ENCODE measurements around the gene SRSF10. TPM values are rescaled to one million over a fixed set of nuclear protein-coding genes. Genes with fewer than 3 reads are reported as not detected.
"Not testable (repeated sequence)": the region's sequence is repeated elsewhere in the genome, so short reads cannot be mapped to it uniquely, and the experiment has no call there.

The SRSF10 gene
- total RNA-seq, 4 donors from 2014 or later, result 53.6 to 89.7 (median 56.6) TPM

DNA sequence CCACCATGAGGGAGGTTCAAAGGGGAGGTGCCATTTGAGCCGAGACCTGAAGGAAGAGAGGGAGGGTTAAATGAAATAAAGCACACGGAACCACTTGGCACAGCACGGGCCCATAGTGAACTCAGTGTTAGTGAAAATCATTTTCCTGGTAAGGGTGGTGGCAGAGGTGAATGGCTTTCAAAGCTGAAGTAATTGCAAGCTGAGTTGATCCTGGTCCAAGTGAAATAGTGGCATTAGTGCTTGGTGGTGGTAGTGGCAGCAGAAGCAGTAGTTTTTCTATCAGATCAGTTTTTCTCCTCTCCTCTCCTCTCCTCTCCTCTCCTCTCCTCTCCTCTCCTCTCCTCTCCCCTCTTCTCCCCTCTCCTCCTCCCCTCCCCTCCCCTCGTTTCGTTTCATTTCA is 30.5 kb upstream of the SRSF10 start:
- peaks cover 5 to 14% (median 13%) of the 10 kb centered on the region in 4 donors for H3K4me1 ChIP-seq
- H3K27ac ChIP-seq (replicated peaks in 1 of 4), result no peak overlapping the region
- no peaks in the 10 kb centered on the region for H3K9me3 ChIP-seq
- 67% methylated on average over 3 of the region's 5 CpGs for WGBS
- no peak overlapping the region for H3K4me3 ChIP-seq
- no peak for DNase-seq (ENCODE audit: extremely low spot score)
- TF ChIP-seq POLR2AphosphoS5 (IDR thresholded peaks at IDR 0.05) (no peak), POLR2A (IDR thresholded peaks at IDR 0.05; ENCODE audit: low read depth) (no peak)
- TF ChIP-seq, protein P1, sequence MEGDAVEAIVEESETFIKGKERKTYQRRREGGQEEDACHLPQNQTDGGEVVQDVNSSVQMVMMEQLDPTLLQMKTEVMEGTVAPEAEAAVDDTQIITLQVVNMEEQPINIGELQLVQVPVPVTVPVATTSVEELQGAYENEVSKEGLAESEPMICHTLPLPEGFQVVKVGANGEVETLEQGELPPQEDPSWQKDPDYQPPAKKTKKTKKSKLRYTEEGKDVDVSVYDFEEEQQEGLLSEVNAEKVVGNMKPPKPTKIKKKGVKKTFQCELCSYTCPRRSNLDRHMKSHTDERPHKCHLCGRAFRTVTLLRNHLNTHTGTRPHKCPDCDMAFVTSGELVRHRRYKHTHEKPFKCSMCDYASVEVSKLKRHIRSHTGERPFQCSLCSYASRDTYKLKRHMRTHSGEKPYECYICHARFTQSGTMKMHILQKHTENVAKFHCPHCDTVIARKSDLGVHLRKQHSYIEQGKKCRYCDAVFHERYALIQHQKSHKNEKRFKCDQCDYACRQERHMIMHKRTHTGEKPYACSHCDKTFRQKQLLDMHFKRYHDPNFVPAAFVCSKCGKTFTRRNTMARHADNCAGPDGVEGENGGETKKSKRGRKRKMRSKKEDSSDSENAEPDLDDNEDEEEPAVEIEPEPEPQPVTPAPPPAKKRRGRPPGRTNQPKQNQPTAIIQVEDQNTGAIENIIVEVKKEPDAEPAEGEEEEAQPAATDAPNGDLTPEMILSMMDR (IDR thresholded peaks at IDR 0.05), result no peak
- no peaks in the 10 kb centered on the region for H3K36me3 ChIP-seq
- H3K27me3 ChIP-seq, result no peaks in the 10 kb centered on the region
- intact Hi-C loops (cut with DNase I), result no loop called here

DNA sequence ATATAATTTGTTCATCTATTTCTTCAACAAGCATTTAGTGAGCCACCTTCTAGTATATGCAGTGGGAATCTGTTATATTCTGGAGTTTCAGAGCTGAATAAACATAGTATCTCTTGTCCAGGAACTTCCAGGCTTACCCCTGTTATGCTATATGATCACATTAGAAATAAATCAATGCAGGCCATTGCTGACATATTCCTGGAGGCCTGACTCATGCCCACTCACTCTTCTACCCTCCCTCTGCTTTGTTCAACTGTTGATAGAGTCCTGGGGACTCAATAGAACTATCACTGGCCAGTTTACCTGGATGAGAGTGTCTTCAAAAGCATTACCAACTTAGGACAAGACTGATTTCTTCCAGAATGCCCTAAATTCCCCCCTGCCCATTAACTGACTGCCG is 29.3 kb upstream of the SRSF10 start:
- H3K9me3 ChIP-seq, result no peaks in the 10 kb centered on the region
- no peaks in the 10 kb centered on the region for H3K36me3 ChIP-seq
- intact Hi-C loops (cut with DNase I), result no loop called here
- peaks cover 0 to 7% (median 5%) of the 10 kb centered on the region in 4 donors for H3K4me1 ChIP-seq
- no peaks in the 10 kb centered on the region for H3K27me3 ChIP-seq
- WGBS, result 93% methylated on average over 1 of the region's 1 CpG
- TF ChIP-seq, protein P1 (IDR thresholded peaks at IDR 0.05), result no peak
- no peak for TF ChIP-seq POLR2A (IDR thresholded peaks at IDR 0.05; ENCODE audit: low read depth)
- no peak for TF ChIP-seq POLR2AphosphoS5 (IDR thresholded peaks at IDR 0.05)
- no peak for TF ChIP-seq EP300 (IDR thresholded peaks at IDR 0.05)
- DNase-seq (ENCODE audit: extremely low spot score), result no peak
- H3K27ac ChIP-seq (replicated peaks in 1 of 4), result no peak overlapping the region
- no peak overlapping the region for H3K4me3 ChIP-seq

DNA sequence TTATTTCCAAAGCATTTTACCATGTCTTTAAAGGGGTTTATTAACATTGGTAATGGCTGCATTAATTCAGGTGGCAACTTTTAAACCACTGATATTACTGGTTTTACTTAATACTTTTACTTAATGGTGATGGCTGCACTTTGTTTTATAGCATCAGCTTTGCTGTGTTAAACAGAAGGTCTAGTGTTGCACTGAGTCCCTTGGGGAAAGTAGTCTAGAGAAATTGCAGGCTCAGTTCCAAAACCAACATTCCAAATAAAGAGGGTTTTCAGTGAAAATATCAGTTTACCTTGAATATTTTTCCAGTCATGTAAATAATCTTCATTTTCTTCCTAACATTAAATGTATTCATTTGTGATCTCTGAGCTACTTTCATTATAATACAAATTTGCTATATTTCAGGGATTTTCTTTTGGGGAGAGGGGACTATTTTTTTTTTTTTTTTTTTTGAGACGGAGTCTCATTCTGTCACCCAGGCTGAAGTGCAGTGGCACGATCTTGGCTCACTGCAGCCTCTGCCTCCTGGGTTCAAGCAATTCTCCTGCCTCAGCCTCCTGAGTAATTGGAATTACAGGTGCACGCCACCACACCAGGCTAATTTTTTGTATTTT is 28.6 kb upstream of the SRSF10 start:
- H3K27me3 ChIP-seq; DNase-seq (ENCODE audit: extremely low spot score); intact Hi-C loops (cut with DNase I); H3K9me3 ChIP-seq; H3K4me1 ChIP-seq; H3K36me3 ChIP-seq; H3K27ac ChIP-seq (replicated peaks in 1 of 4); H3K4me3 ChIP-seq: not testable (repeated sequence)
- 39% methylated on average over 3 of the region's 3 CpGs for WGBS

DNA sequence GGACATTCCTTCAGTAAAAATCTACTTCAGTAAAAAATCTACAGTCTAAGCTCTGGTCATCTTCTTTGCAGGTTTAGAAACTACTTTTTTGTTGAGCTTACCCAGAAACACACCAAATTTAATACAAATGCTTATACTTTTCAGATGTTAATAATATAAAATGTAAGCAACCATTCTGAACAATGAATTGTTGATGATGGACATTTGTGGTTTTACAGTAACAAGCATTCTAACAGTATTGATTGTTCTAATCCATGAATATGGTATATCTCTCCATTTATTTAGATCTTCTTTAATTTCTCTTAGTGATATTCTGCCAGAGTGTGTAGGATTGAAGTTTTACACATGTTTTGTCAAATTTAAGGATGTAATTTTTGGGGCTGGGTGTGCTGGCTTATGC is 27.0 kb upstream of the SRSF10 start:
- H3K4me1 ChIP-seq, result peaks cover 0 to 7% (median 5%) of the 10 kb centered on the region in 4 donors
- TF ChIP-seq EP300 (IDR thresholded peaks at IDR 0.05) (no peak), POLR2AphosphoS5 (IDR thresholded peaks at IDR 0.05) (no peak), POLR2A (IDR thresholded peaks at IDR 0.05; ENCODE audit: low read depth) (no peak)
- TF ChIP-seq, protein P1 (IDR thresholded peaks at IDR 0.05), result no peak
- no peak for DNase-seq (ENCODE audit: extremely low spot score)
- H3K27ac ChIP-seq (replicated peaks in 1 of 4), result no peak overlapping the region
- H3K27me3 ChIP-seq, result no peaks in the 10 kb centered on the region
- intact Hi-C loops (cut with DNase I), result no loop called here
- no peaks in the 10 kb centered on the region for H3K9me3 ChIP-seq
- H3K4me3 ChIP-seq, result no peak overlapping the region
- no peaks in the 10 kb centered on the region for H3K36me3 ChIP-seq

GRCh38 chr1:24005163-24005562 is 25.0 kb upstream of the SRSF10 start:
- 96% methylated on average over 3 of the region's 3 CpGs for WGBS
- H3K27me3 ChIP-seq, result no peaks in the 10 kb centered on the region
- peaks cover 0 to 7% (median 5%) of the 10 kb centered on the region in 4 donors for H3K4me1 ChIP-seq
- no peaks in the 10 kb centered on the region for H3K9me3 ChIP-seq
- no peak overlapping the region for H3K4me3 ChIP-seq
- TF ChIP-seq, protein P1 (IDR thresholded peaks at IDR 0.05), result no peak
- TF ChIP-seq POLR2A (IDR thresholded peaks at IDR 0.05; ENCODE audit: low read depth), result no peak
- TF ChIP-seq POLR2AphosphoS5 (IDR thresholded peaks at IDR 0.05), result no peak
- TF ChIP-seq EP300 (IDR thresholded peaks at IDR 0.05), result no peak
- DNase-seq (ENCODE audit: extremely low spot score), result no peak
- intact Hi-C loops (cut with DNase I), result no loop called here
- no peaks in the 10 kb centered on the region for H3K36me3 ChIP-seq
- no peak overlapping the region for H3K27ac ChIP-seq (replicated peaks in 1 of 4)

Measured in esophagus muscularis mucosa (tissue), 4 donors.